Lower lobe of right lung (tissue), 2 donors: ENCODE results near the gene OR10H3. TPM values are rescaled to one million over a fixed set of nuclear protein-coding genes. Genes with fewer than 3 reads are reported as not detected.
"Not testable (repeated sequence)": the region's sequence is repeated elsewhere in the genome, so short reads cannot be mapped to it uniquely, and the experiment has no call there.

Experiments
- ATAC-seq, 2 donors: fragments of 200-7000 bp; cut with Tn5 transposase; one replicate each; pipeline ENCODE4 v1.9.1; 2020 to 2022; ENCODE audit warnings: mild to moderate bottlenecking in 2 of 2, moderate library complexity in 2 of 2
- DNase-seq: peaks from one replicate; pipeline ENCODE4 v3.0.0-alpha.2; 2020
- H3K27ac ChIP-seq: fragments of 200-600 bp; one replicate; pipeline ENCODE4 v1.8.0; 2022
- H3K27me3 ChIP-seq: fragments of 200-600 bp; one replicate; pipeline ENCODE4 v1.8.0; 2022; ENCODE audit warnings: low read depth
- H3K36me3 ChIP-seq: fragments of 200-600 bp; one replicate; pipeline ENCODE4 v1.8.0; 2022; ENCODE audit warnings: mild to moderate bottlenecking
- H3K4me1 ChIP-seq: fragments of 200-600 bp; one replicate; pipeline ENCODE4 v1.8.0; 2022
- H3K4me3 ChIP-seq: fragments of 200-600 bp; one replicate; pipeline ENCODE4 v1.8.0; 2022; ENCODE audit warnings: mild to moderate bottlenecking
- H3K9me3 ChIP-seq: fragments of 200-600 bp; one replicate; pipeline ENCODE4 v1.8.0; 2022
- CTCF ChIP-seq: fragments of 200-600 bp; IDR thresholded peaks from one replicate; pipeline ENCODE4 v1.8.0; 2022; ENCODE audit warnings: antibody characterized with exemption, mild to moderate bottlenecking
- intact Hi-C: fragments of 100-400 bp; cut with DNase I; formaldehyde crosslinking; loops from one replicate; pipeline ENCODE4 v1.11.0; 2022
- total RNA-seq: library from RNA; stranded (reverse); fragmentation: NEBNext Ultra II Directional; extraction: Animal tissue kit (Norgen Biotek cat#: 25700); gene quantifications from one replicate; pipeline ENCODE4 v1.2.1, GENCODE V29; 2021
- donor health status: DM: no; HTN: yes; CAD: no; lungs with severe emphysema.

OR10H3 gene
- total RNA-seq, 1 donor from 2014 or later = not detected

GRCh38 chr19:15769586-15769985 lies 31.8 kb downstream of the OR10H3 start:
- DNase-seq (no peak), ATAC-seq (no peak)
- Histone ChIP-seq H3K9me3 (no peaks in the 10 kb centered on the region), H3K36me3 (no peaks in the 10 kb centered on the region), H3K27ac (no peak overlapping the region), H3K4me3 (no peak overlapping the region), H3K27me3 (no peaks in the 10 kb centered on the region), H3K4me1 (no peaks in the 10 kb centered on the region)
- intact Hi-C loops = no loop called here
- no peak for TF ChIP-seq CTCF

- H3K36me3 ChIP-seq, intact Hi-C loops, H3K4me3 ChIP-seq, ATAC-seq, H3K9me3 ChIP-seq, DNase-seq, H3K27ac ChIP-seq, H3K27me3 ChIP-seq, H3K4me1 ChIP-seq: not testable (repeated sequence)
These were observed 36.4 kb downstream of the OR10H3 start for GRCh38 chr19:15774159-15774558.

- intact Hi-C loops = no loop called here
- no peak overlapping the region for H3K27ac ChIP-seq
These were observed 37.5 kb downstream of the OR10H3 start for GRCh38 chr19:15775249-15775648.

GRCh38 chr19:15776264-15776663 lies 38.5 kb downstream of the OR10H3 start:
- intact Hi-C loops = no loop called here
- DNase-seq = no peak
- ATAC-seq = no peak

More at GRCh38 chr19:15775249-15775648, 37.5 kb downstream of the OR10H3 start:
- ATAC-seq (no peak), DNase-seq (no peak)
- Histone ChIP-seq H3K4me3 (no peak overlapping the region), H3K27me3 (no peaks in the 10 kb centered on the region), H3K4me1 (peaks cover 4% of the 10 kb centered on the region), H3K9me3 (no peaks in the 10 kb centered on the region), H3K36me3 (no peaks in the 10 kb centered on the region)
- TF ChIP-seq CTCF = no peak

GRCh38 chr19:15776991-15777970 lies 39.5 kb downstream of the OR10H3 start:
- Histone ChIP-seq H3K27me3 (no peaks in the 10 kb centered on the region), H3K27ac (no peak overlapping the region), H3K9me3 (no peaks in the 10 kb centered on the region), H3K36me3 (no peaks in the 10 kb centered on the region), H3K4me1 (peaks cover 8% of the 10 kb centered on the region), H3K4me3 (no peak overlapping the region)
- DNase-seq = no peak
- intact Hi-C loops = no loop called here
- no peak for ATAC-seq
- TF ChIP-seq CTCF = no peak

More at GRCh38 chr19:15776264-15776663, 38.5 kb downstream of the OR10H3 start:
- Histone ChIP-seq H3K9me3 (no peaks in the 10 kb centered on the region), H3K4me1 (peaks cover 8% of the 10 kb centered on the region), H3K27me3 (no peaks in the 10 kb centered on the region), H3K27ac (no peak overlapping the region), H3K4me3 (no peak overlapping the region), H3K36me3 (no peaks in the 10 kb centered on the region)
- no peak for TF ChIP-seq CTCF
